ENCODE results near the gene ARID3C. TPM values are rescaled to one million over a fixed set of nuclear protein-coding genes. Genes with fewer than 3 reads are reported as not detected.
A peak's percentile ranks its signal among the peaks of the same experiment; 100 is the strongest.

The ARID3C gene
- polyA plus RNA-seq, 4 donors, result 0.03 to 0.04 TPM; not detected in 2

DNA sequence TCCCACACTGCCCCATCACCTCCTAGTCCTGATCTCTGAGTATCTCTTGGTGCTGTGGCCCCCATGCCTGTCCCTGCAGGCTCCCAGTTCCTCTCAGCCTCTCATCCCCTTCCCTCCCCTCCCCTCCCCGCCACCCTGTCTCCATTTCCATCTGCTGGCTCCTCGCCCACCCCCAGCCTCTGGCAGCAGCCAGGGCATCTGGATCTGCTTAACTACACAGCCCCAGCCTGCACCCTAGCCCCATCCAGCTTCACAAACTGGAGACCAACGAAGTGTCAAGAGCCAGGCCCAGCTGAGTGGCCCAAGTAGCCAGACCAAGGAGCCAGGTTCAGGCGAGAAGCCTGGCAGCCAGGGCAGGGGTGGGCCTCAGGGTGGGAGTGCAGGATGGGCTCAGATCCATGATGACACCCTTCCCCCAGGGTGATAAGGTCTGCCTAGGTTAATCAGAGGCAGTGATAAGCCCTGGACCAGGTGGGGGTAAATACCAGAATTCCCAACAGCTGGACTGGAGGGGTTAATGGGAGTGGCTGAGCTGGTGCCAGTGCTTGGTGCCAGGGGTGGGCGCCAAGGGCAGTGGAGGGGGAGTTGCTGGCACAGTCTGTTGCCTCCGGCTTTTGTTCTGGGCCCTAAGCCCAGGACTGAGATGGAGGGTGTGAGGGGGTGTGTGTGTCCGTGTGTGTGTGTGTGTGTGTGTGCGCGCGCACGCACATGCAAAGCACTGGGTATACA, 25.6 kb upstream of the ARID3C start:
- FAIRE-seq (no peak), DNase-seq (no peak)
- Histone ChIP-seq H3K27ac (ENCODE audit: low read depth in 1 of 3, low read length in 2 of 3) (peak overlapping the region in 1 of 3 donors; percentile 87), H3K9me3 (ENCODE audit: control insufficient read depth in 2 of 2, insufficient read depth in 1 of 2, low read depth in 1 of 2, low read length in 1 of 2) (no peaks in the 10 kb centered on the region), H3K36me3 (ENCODE audit: control insufficient read depth in 3 of 3, insufficient read depth in 2 of 3, low read depth in 1 of 3, low read length in 3 of 3) (peaks cover 0 to 26% (median 1%) of the 10 kb centered on the region in 3 donors), H3K27me3 (ENCODE audit: control insufficient read depth in 3 of 3, insufficient read depth in 3 of 3, low read length in 3 of 3) (no peaks in the 10 kb centered on the region), H3K4me1 (ENCODE audit: control insufficient read depth in 3 of 3, insufficient read depth in 2 of 3, low read depth in 1 of 3, low read length in 2 of 3) (peaks cover 0 to 48% (median 5%) of the 10 kb centered on the region in 3 donors), H3K4me3 (ENCODE audit: low read depth in 1 of 3, low read length in 3 of 3) (no peak overlapping the region)
- 49 to 64% (median 59%) methylated on average over 11 of the region's 11 CpGs for WGBS, 3 donors

GRCh38 chr9:34653151-34654072, 24.5 kb upstream of the ARID3C start:
- no peaks in the 10 kb centered on the region for H3K9me3 ChIP-seq (ENCODE audit: control insufficient read depth in 2 of 2, insufficient read depth in 1 of 2, low read depth in 1 of 2, low read length in 1 of 2)
- H3K36me3 ChIP-seq (ENCODE audit: control insufficient read depth in 3 of 3, insufficient read depth in 2 of 3, low read depth in 1 of 3, low read length in 3 of 3), result peaks cover 0 to 36% (median 9%) of the 10 kb centered on the region in 3 donors
- H3K4me1 ChIP-seq (ENCODE audit: control insufficient read depth in 3 of 3, insufficient read depth in 2 of 3, low read depth in 1 of 3, low read length in 2 of 3), result peaks cover 0 to 54% (median 5%) of the 10 kb centered on the region in 3 donors
- peak overlapping the region in 2 of 3 donors; percentile 16 to 87 for H3K27ac ChIP-seq (ENCODE audit: low read depth in 1 of 3, low read length in 2 of 3)
- FAIRE-seq (no peak), DNase-seq (no peak)
- H3K27me3 ChIP-seq (ENCODE audit: control insufficient read depth in 3 of 3, insufficient read depth in 3 of 3, low read length in 3 of 3), result no peaks in the 10 kb centered on the region
- WGBS, 3 donors, result 47 to 62% (median 61%) methylated on average over 11 of the region's 11 CpGs
- peak overlapping the region in 1 of 3 donors; percentile 0 for H3K4me3 ChIP-seq (ENCODE audit: low read depth in 1 of 3, low read length in 3 of 3)

DNA sequence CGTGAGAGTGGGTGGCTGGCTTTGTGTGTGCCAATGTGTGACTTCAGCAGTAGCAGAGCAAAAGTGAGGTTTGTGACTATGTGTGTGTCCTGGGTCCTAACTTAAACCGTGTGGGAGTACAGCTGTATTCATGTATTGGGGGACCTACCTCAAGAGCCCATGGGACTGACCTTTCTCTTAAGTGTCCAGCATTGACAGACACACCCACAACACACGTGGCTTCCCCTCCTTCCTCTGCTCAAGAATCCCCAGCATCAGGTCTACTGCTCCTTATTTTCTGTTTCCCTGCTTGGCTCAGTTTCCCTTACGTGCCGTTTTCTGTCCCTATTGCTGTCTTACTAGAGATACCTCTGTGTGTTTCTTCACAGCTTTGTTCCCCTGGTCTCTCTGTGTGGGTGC, 23.7 kb upstream of the ARID3C start:
- FAIRE-seq, result no peak
- Histone ChIP-seq H3K4me3 (ENCODE audit: low read depth in 1 of 3, low read length in 3 of 3) (peak overlapping the region in 1 of 3 donors; percentile 31), H3K9me3 (ENCODE audit: control insufficient read depth in 2 of 2, insufficient read depth in 1 of 2, low read depth in 1 of 2, low read length in 1 of 2) (no peaks in the 10 kb centered on the region), H3K36me3 (ENCODE audit: control insufficient read depth in 3 of 3, insufficient read depth in 2 of 3, low read depth in 1 of 3, low read length in 3 of 3) (peaks cover 0 to 41% (median 9%) of the 10 kb centered on the region in 3 donors), H3K27ac (ENCODE audit: low read depth in 1 of 3, low read length in 2 of 3) (peak overlapping the region; percentile 87 to 91 (median 90)), H3K4me1 (ENCODE audit: control insufficient read depth in 3 of 3, insufficient read depth in 2 of 3, low read depth in 1 of 3, low read length in 2 of 3) (peaks cover 0 to 62% (median 9%) of the 10 kb centered on the region in 3 donors), H3K27me3 (ENCODE audit: control insufficient read depth in 3 of 3, insufficient read depth in 3 of 3, low read length in 3 of 3) (no peaks in the 10 kb centered on the region)
- 20 to 31% (median 29%) methylated on average over 5 of the region's 5 CpGs for WGBS, 3 donors
- no peak for DNase-seq

DNA sequence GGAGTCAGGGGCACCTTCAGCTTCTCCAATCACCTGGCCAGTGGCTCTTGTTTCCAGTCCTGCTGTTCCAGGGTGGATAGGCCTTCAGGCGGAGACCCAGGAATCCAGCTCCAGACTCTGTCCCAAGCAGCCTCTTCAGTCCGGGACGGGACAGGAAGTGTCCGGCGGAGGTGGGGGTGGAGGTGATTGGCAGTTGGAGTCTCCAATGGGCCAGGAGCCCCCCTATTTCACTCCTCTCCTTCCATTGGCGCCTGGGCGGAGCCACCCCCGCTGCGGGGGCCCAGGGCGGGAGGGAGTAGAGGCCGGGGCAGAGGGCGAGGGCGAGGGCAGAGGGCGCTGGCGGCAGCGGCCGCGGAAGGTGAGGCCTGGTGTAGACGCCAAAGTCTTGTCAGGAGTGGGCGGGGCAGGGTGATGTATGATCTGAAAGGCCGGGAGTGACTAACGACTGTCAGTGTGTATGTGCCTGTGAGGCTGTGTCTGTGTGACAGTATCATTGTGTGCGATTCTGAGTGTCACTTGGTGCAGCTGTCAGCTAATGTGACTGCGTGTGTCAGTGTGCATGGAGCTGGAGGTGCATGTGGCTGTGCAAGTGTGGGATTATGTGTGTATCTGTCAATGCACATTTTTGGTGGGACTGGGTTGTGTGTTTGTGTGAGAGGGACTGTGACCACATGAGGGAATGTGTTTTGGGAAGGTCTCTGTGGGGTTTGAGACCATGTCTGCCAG, 23.2 kb upstream of the ARID3C start, which contains the start of gene IL11RA:
TSS of gene IL11RA (plus strand) at position 310 of the 726 bp plus-strand sequence. CDS start 3,033 bp downstream, outside the sequence.
- Histone ChIP-seq H3K27me3 (ENCODE audit: control insufficient read depth in 3 of 3, insufficient read depth in 3 of 3, low read length in 3 of 3) (no peaks in the 10 kb centered on the region), H3K4me1 (ENCODE audit: control insufficient read depth in 3 of 3, insufficient read depth in 2 of 3, low read depth in 1 of 3, low read length in 2 of 3) (peaks cover 0 to 66% (median 9%) of the 10 kb centered on the region in 3 donors), H3K27ac (ENCODE audit: low read depth in 1 of 3, low read length in 2 of 3) (peak within 1 kb of the TSS; percentile 87 to 91 (median 90)), H3K4me3 (ENCODE audit: low read depth in 1 of 3, low read length in 3 of 3) (peak within 1 kb of the TSS in 2 of 3 donors; percentile 4 to 31), H3K9me3 (ENCODE audit: control insufficient read depth in 2 of 2, insufficient read depth in 1 of 2, low read depth in 1 of 2, low read length in 1 of 2) (no peaks in the 10 kb centered on the region), H3K36me3 (ENCODE audit: control insufficient read depth in 3 of 3, insufficient read depth in 2 of 3, low read depth in 1 of 3, low read length in 3 of 3) (peaks cover 0 to 36% (median 9%) of the 10 kb centered on the region in 3 donors)
- no peak for FAIRE-seq
- 5 to 18% (median 9%) methylated on average over 21 to 24 of the region's 24 CpGs for WGBS, 3 donors
- peak; percentile 94 to 97 for DNase-seq

- FAIRE-seq, result no peak
- Histone ChIP-seq H3K4me3 (ENCODE audit: low read depth in 1 of 3, low read length in 3 of 3) (peak overlapping the region in 2 of 3 donors; percentile 4 to 31), H3K36me3 (ENCODE audit: control insufficient read depth in 3 of 3, insufficient read depth in 2 of 3, low read depth in 1 of 3, low read length in 3 of 3) (peaks cover 0 to 36% (median 9%) of the 10 kb centered on the region in 3 donors), H3K27ac (ENCODE audit: low read depth in 1 of 3, low read length in 2 of 3) (peak overlapping the region; percentile 87 to 91 (median 90)), H3K27me3 (ENCODE audit: control insufficient read depth in 3 of 3, insufficient read depth in 3 of 3, low read length in 3 of 3) (no peaks in the 10 kb centered on the region), H3K9me3 (ENCODE audit: control insufficient read depth in 2 of 2, insufficient read depth in 1 of 2, low read depth in 1 of 2, low read length in 1 of 2) (no peaks in the 10 kb centered on the region), H3K4me1 (ENCODE audit: control insufficient read depth in 3 of 3, insufficient read depth in 2 of 3, low read depth in 1 of 3, low read length in 2 of 3) (peaks cover 0 to 66% (median 9%) of the 10 kb centered on the region in 3 donors)
- peak in 1 of 2 donors; percentile 68 for DNase-seq
- 41 to 59% (median 45%) methylated on average over 4 of the region's 4 CpGs for WGBS, 3 donors
These were observed 22.5 kb upstream of the ARID3C start for GRCh38 chr9:34651321-34651720.

DNA sequence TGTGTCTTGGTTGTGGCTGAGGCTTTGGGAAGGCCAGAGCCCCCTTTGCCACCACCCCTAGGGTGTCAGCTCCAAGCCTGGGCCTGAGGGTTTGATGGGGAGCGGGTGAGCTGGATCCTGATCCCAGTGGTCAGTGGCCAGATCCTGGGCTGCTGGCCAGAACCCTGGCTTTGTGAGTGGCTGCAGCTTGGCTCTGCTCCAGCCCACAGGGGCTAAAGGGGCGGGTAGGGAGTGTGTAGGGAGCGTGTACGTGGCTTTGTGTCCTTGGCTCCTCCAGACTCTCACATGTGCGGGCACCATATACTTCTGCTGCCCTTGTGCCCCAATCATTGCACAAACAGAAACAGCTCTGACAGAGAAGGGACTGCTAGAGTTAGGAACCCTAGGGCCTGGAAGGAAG, 21.9 kb upstream of the ARID3C start:
- DNase-seq (no peak), FAIRE-seq (no peak)
- WGBS, 3 donors, result 62 to 82% (median 77%) methylated on average over 5 of the region's 5 CpGs
- Histone ChIP-seq H3K27me3 (ENCODE audit: control insufficient read depth in 3 of 3, insufficient read depth in 3 of 3, low read length in 3 of 3) (no peaks in the 10 kb centered on the region), H3K27ac (ENCODE audit: low read depth in 1 of 3, low read length in 2 of 3) (peak overlapping the region; percentile 87 to 91 (median 90)), H3K9me3 (ENCODE audit: control insufficient read depth in 2 of 2, insufficient read depth in 1 of 2, low read depth in 1 of 2, low read length in 1 of 2) (no peaks in the 10 kb centered on the region), H3K4me1 (ENCODE audit: control insufficient read depth in 3 of 3, insufficient read depth in 2 of 3, low read depth in 1 of 3, low read length in 2 of 3) (peaks cover 0 to 71% (median 10%) of the 10 kb centered on the region in 3 donors), H3K36me3 (ENCODE audit: control insufficient read depth in 3 of 3, insufficient read depth in 2 of 3, low read depth in 1 of 3, low read length in 3 of 3) (peaks cover 0 to 36% (median 9%) of the 10 kb centered on the region in 3 donors), H3K4me3 (ENCODE audit: low read depth in 1 of 3, low read length in 3 of 3) (no peak overlapping the region)

DNA sequence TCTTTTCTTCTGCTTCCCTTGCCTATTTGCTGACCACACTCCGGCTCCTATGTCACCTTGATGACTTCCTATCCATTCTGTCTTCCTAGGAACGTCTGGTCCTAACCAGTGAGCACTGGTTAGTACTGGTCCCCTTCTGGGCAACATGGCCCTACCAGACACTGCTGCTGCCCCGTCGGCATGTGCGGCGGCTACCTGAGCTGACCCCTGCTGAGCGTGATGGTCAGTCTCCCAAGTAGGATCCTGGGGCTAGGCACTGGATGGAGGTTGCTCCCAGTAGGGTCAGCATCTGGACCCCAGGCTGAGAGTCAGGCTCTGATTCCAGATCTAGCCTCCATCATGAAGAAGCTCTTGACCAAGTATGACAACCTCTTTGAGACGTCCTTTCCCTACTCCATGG, 19.8 kb upstream of the ARID3C start:
- DNase-seq (no peak), FAIRE-seq (no peak)
- H3K27ac ChIP-seq (ENCODE audit: low read depth in 1 of 3, low read length in 2 of 3), result no peak overlapping the region
- H3K4me3 ChIP-seq (ENCODE audit: low read depth in 1 of 3, low read length in 3 of 3), result no peak overlapping the region
- no peaks in the 10 kb centered on the region for H3K9me3 ChIP-seq (ENCODE audit: control insufficient read depth in 2 of 2, insufficient read depth in 1 of 2, low read depth in 1 of 2, low read length in 1 of 2)
- H3K36me3 ChIP-seq (ENCODE audit: control insufficient read depth in 3 of 3, insufficient read depth in 2 of 3, low read depth in 1 of 3, low read length in 3 of 3), result peaks cover 0 to 36% (median 9%) of the 10 kb centered on the region in 3 donors
- peaks cover 0 to 67% (median 10%) of the 10 kb centered on the region in 3 donors for H3K4me1 ChIP-seq (ENCODE audit: control insufficient read depth in 3 of 3, insufficient read depth in 2 of 3, low read depth in 1 of 3, low read length in 2 of 3)
- WGBS, 3 donors, result 93 to 94% (median 93%) methylated on average over 8 of the region's 8 CpGs
- no peaks in the 10 kb centered on the region for H3K27me3 ChIP-seq (ENCODE audit: control insufficient read depth in 3 of 3, insufficient read depth in 3 of 3, low read length in 3 of 3)
